Measurements from ENCODE around the gene HPGD. TPM values are rescaled to one million over a fixed set of nuclear protein-coding genes. Genes with fewer than 3 reads are reported as not detected.

HPGD gene
- total RNA-seq, 3 donors from 2014 or later (not counting 1 experiment from before 2014, with no cell fraction given): 2.2 to 26.7 (median 12.0) TPM

DNA sequence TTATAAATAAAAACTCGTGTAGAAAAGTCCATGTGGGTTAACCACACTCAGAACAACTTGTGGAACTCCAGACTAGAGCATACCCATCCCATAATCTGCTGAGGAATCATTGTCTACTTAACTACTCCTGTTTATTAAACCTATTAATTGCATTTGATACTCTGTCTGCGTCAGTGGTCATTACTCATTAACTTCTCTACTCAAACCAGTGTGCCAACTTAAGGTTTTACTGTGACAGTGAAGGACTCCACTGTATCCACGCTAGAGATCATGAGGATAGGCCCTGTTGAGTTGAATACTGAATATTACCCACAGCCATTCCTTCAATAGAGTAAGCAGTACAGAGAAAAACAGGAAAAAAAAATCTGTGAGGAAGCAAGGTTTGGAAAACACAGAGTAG lies 17.3 kb downstream of the HPGD start:
- H3K9me3 Mint-ChIP-seq: no peaks in the 10 kb centered on the region
- Histone ChIP-seq H3K9me3 (ENCODE audit: control insufficient read depth, insufficient read depth, low read length) (no peaks in the 10 kb centered on the region), H3K4me1 (ENCODE audit: control insufficient read depth, insufficient read depth, low read length) (no peaks in the 10 kb centered on the region), H3K4me3 (ENCODE audit: low read length) (no peak overlapping the region), H3K27ac (ENCODE audit: low read length) (no peak overlapping the region), H3K36me3 (ENCODE audit: control insufficient read depth, insufficient read depth, low read length) (no peaks in the 10 kb centered on the region), H3K27me3 (ENCODE audit: control insufficient read depth, insufficient read depth, low read length) (no peaks in the 10 kb centered on the region)
- H3K27me3 Mint-ChIP-seq (ENCODE audit: low read depth in 2 of 2): no peaks in the 10 kb centered on the region
- no peak for TF ChIP-seq CTCF (IDR thresholded peaks at IDR 0.05)
- H3K4me1 Mint-ChIP-seq: no peaks in the 10 kb centered on the region
- no peak overlapping the region for H3K27ac Mint-ChIP-seq
- WGBS (ENCODE audit: insufficient coverage): 77% methylated on average over 3 of the region's 3 CpGs
- no peaks in the 10 kb centered on the region for H3K36me3 Mint-ChIP-seq
- intact Hi-C loops (cut with micrococcal nuclease): no loop called here
- ATAC-seq (no peak), DNase-seq (no peak)
- no peak overlapping the region for H3K4me3 Mint-ChIP-seq

DNA sequence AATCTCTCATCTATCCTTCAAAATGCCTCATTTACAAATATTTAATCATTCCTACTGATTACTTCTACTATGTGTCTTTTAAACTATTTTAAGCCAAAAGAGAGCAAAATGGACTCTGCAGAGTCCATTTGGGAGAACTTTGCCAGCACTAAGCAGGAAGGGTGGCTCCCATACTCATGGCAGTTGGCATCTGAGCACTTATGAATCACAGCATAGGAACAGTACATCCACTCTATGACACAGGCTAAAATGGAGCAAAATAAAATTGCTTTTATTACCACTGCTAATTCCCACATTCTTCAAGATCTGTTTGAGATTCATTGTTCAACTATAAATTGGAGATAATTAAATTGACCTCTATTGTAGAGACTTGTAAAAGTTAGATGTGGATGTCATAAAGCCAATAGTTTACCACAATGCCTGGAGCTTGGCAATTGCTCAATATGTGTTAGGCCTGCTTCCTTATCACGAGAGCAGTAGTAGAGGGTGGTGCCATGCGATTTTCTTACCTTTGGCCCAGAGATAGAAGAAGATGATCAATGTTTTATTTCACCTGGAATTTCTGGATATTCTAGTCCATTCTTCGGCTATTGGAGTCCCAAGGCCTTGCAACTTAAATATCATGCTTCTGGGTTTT lies 19.1 kb downstream of the HPGD start:
- Mint-ChIP-seq H3K27me3 (ENCODE audit: low read depth in 2 of 2) (no peaks in the 10 kb centered on the region), H3K36me3 (no peaks in the 10 kb centered on the region), H3K27ac (no peak overlapping the region), H3K4me1 (peaks cover 2 to 8% of the 10 kb centered on the region in 2 donors), H3K9me3 (no peaks in the 10 kb centered on the region), H3K4me3 (no peak overlapping the region)
- Histone ChIP-seq H3K9me3 (ENCODE audit: control insufficient read depth, insufficient read depth, low read length) (no peaks in the 10 kb centered on the region), H3K27ac (ENCODE audit: low read length) (no peak overlapping the region), H3K36me3 (ENCODE audit: control insufficient read depth, insufficient read depth, low read length) (no peaks in the 10 kb centered on the region), H3K4me1 (ENCODE audit: control insufficient read depth, insufficient read depth, low read length) (no peaks in the 10 kb centered on the region), H3K27me3 (ENCODE audit: control insufficient read depth, insufficient read depth, low read length) (no peaks in the 10 kb centered on the region), H3K4me3 (ENCODE audit: low read length) (no peak overlapping the region)
- WGBS (ENCODE audit: insufficient coverage): 84% methylated on average over 3 of the region's 3 CpGs
- ATAC-seq: no peak
- no peak for DNase-seq
- no peak for TF ChIP-seq CTCF (IDR thresholded peaks at IDR 0.05)
- intact Hi-C loops (cut with micrococcal nuclease): no loop called here

DNA sequence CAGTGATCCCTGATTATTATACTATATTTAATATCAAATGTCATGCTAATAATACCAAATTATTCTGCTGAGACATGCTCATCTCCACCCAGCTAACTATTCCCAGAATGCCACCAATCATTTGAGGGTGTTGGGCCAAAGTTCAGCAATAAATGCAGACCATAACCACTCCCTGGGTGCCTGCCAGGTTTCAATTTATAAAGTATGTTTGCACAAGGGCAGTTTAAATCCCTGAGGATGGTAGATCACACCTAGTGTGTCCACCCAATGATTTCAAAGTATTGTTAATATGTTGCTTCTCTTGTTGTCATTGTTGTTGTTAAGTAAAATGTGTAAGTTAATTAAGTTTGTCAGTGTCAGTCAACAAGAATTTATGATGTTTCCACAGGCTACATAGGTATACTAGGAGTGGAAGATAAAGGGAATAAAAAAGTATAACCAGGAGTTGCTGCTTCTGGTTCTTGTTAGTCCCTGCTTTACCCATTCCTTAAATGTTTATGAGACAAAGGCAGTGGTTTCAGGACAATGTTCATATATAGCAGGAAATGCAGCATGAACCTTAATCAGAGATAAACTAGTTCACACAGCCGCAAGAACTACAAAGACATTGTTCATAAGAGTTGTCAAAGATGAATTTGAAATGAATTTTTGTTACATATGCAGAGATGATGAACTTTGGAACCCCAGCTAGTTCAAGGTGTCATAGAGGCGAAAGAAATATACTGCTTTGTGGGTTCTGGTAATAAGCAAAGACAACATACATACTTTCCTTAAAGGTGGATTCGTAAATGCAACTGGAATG lies 25.5 kb downstream of the HPGD start:
- Mint-ChIP-seq H3K27ac (peak overlapping the region in 1 of 2 donors; percentile 74), H3K9me3 (no peaks in the 10 kb centered on the region), H3K36me3 (no peaks in the 10 kb centered on the region), H3K4me1 (peaks cover 13 to 23% of the 10 kb centered on the region in 2 donors), H3K4me3 (peak overlapping the region; percentile 80), H3K27me3 (ENCODE audit: low read depth in 2 of 2) (no peaks in the 10 kb centered on the region)
- intact Hi-C loops (cut with micrococcal nuclease): no loop called here
- H3K4me1 ChIP-seq (ENCODE audit: control insufficient read depth, insufficient read depth, low read length): no peaks in the 10 kb centered on the region
- H3K27me3 ChIP-seq (ENCODE audit: control insufficient read depth, insufficient read depth, low read length): no peaks in the 10 kb centered on the region
- no peak for DNase-seq
- peak in 1 of 3 donors; percentile 15 for ATAC-seq
- H3K4me3 ChIP-seq (ENCODE audit: low read length): peak overlapping the region; percentile 7
- TF ChIP-seq CTCF (IDR thresholded peaks at IDR 0.05): no peak
- H3K27ac ChIP-seq (ENCODE audit: low read length): peak overlapping the region; percentile 35
- no peaks in the 10 kb centered on the region for H3K9me3 ChIP-seq (ENCODE audit: control insufficient read depth, insufficient read depth, low read length)
- no peaks in the 10 kb centered on the region for H3K36me3 ChIP-seq (ENCODE audit: control insufficient read depth, insufficient read depth, low read length)
- whole genome bisulfite sequencing (ENCODE audit: insufficient coverage): 50% methylated on average over 1 of the region's 3 CpGs
